DOHH2 (cell line): Measurements from ENCODE around the gene GNPNAT1.

ENCODE experiments used
- H3F3A ChIP-seq: fragments of 200-600 bp; sonication (generic), shearing (Covaris generic); 2 replicates; pipeline ENCODE4 v1.6.0; 2016; ENCODE audit warnings: antibody characterized with exemption, mild to moderate bottlenecking; ENCODE audit not compliant: control insufficient read depth, insufficient read depth
- H3K27ac ChIP-seq: fragments of 200-600 bp; sonication (generic); 2 replicates; pipeline ENCODE4 v1.5.1; 2014; ENCODE audit warnings: low read depth, mild to moderate bottlenecking, low read length, moderate library complexity
- H3K27me3 ChIP-seq: fragments of 200-600 bp; sonication (generic); 2 replicates; pipeline ENCODE4 v1.6.1; 2014; ENCODE audit warnings: mild to moderate bottlenecking, low read length, mixed read lengths; ENCODE audit not compliant: control insufficient read depth
- H3K36me3 ChIP-seq: fragments of 200-600 bp; sonication (generic); 2 replicates; pipeline ENCODE4 v1.6.1; 2014; ENCODE audit warnings: mild to moderate bottlenecking, low read length, moderate library complexity, mixed read lengths; ENCODE audit not compliant: control insufficient read depth
- H3K4me1 ChIP-seq: fragments of 200-600 bp; sonication (generic); 2 replicates; pipeline ENCODE4 v1.6.1; 2014; ENCODE audit warnings: mild to moderate bottlenecking, low read length, mixed read lengths; ENCODE audit not compliant: control insufficient read depth
- H3K4me2 ChIP-seq: fragments of 200-600 bp; sonication (generic); 2 replicates; pipeline ENCODE4 v1.6.0; 2014; ENCODE audit warnings: mild to moderate bottlenecking, low read length, moderate library complexity
- H3K4me3 ChIP-seq: fragments of 200-600 bp; sonication (generic); 2 replicates; pipeline ENCODE4 v1.5.1; 2014; ENCODE audit warnings: mild to moderate bottlenecking, low read length, mixed read lengths
- H3K79me2 ChIP-seq: fragments of 200-600 bp; sonication (generic); 2 replicates; pipeline ENCODE4 v1.6.1; 2014; ENCODE audit warnings: mild to moderate bottlenecking, low read length, mixed read lengths; ENCODE audit not compliant: control insufficient read depth
- H3K9me2 ChIP-seq: fragments of 200-600 bp; sonication (generic); replicated peaks from 2 replicates; pipeline ENCODE4 v1.6.1; 2014; ENCODE audit warnings: mild to moderate bottlenecking, low read length, mixed read lengths; ENCODE audit not compliant: control insufficient read depth
- H3K9me3 ChIP-seq: fragments of 200-600 bp; sonication (generic); 2 replicates; pipeline ENCODE4 v1.6.1; 2014; ENCODE audit warnings: antibody characterized with exemption, low read length, mixed read lengths; ENCODE audit not compliant: control insufficient read depth, insufficient read depth
- H4K20me1 ChIP-seq: fragments of 200-600 bp; sonication (generic); 2 replicates; pipeline ENCODE4 v1.6.0; 2014; ENCODE audit warnings: low read depth, mild to moderate bottlenecking, antibody characterized with exemption, low read length, moderate library complexity; ENCODE audit not compliant: control insufficient read depth, insufficient read depth
- CTCF ChIP-seq: fragments of 200-600 bp; sonication (generic); IDR thresholded peaks from one replicate; pipeline ENCODE4 v1.5.1; 2014; ENCODE audit warnings: antibody characterized with exemption, mild to moderate bottlenecking, low read depth, low read length; ENCODE audit not compliant: poor library complexity, severe bottlenecking
- EZH2phosphoT487 ChIP-seq: fragments of 200-600 bp; sonication (generic); IDR thresholded peaks from 2 replicates; pipeline ENCODE4 v1.6.1; 2017; ENCODE audit warnings: borderline replicate concordance, mild to moderate bottlenecking, antibody characterized with exemption, low read length, moderate library complexity, mixed read lengths

The GNPNAT1 gene

GRCh38 chr14:52808101-52808500 is 16.7 kb upstream of the GNPNAT1 start:
- H3K4me3 ChIP-seq, result no peak overlapping the region
- no peaks in the 10 kb centered on the region for H4K20me1 ChIP-seq
- no peaks in the 10 kb centered on the region for H3K4me1 ChIP-seq
- H3K36me3 ChIP-seq, result no peaks in the 10 kb centered on the region
- no peak overlapping the region for H3K4me2 ChIP-seq
- H3F3A ChIP-seq, result no peaks in the 10 kb centered on the region
- no peaks in the 10 kb centered on the region for H3K9me2 ChIP-seq
- H3K9me3 ChIP-seq, result no peaks in the 10 kb centered on the region
- no peaks in the 10 kb centered on the region; the same call in 1 of the 2 replicates for H3K27me3 ChIP-seq
- no peak overlapping the region for H3K27ac ChIP-seq
- no peaks in the 10 kb centered on the region for H3K79me2 ChIP-seq
- no peak for TF ChIP-seq CTCF
- no peak for TF ChIP-seq EZH2phosphoT487

GRCh38 chr14:52806115-52806514 is 14.7 kb upstream of the GNPNAT1 start:
- Histone ChIP-seq H3K4me2 (no peak overlapping the region), H3K79me2 (no peaks in the 10 kb centered on the region), H3K4me3 (no peak overlapping the region), H3K9me2 (no peaks in the 10 kb centered on the region), H3K4me1 (no peaks in the 10 kb centered on the region), H3F3A (no peaks in the 10 kb centered on the region), H3K27ac (no peak overlapping the region), H3K36me3 (no peaks in the 10 kb centered on the region), H3K27me3 (peaks cover 10% of the 10 kb centered on the region), H3K9me3 (no peaks in the 10 kb centered on the region), H4K20me1 (no peaks in the 10 kb centered on the region)
- TF ChIP-seq EZH2phosphoT487 (no peak), CTCF (no peak)

GRCh38 chr14:52802597-52802996 is 11.2 kb upstream of the GNPNAT1 start:
- Histone ChIP-seq H3K79me2 (no peaks in the 10 kb centered on the region), H3K4me3 (no peak overlapping the region), H3K4me1 (no peaks in the 10 kb centered on the region; the same call in 1 of the 2 replicates), H3K27me3 (peaks cover 10% of the 10 kb centered on the region), H3K4me2 (no peak overlapping the region), H3F3A (no peaks in the 10 kb centered on the region), H3K9me3 (no peaks in the 10 kb centered on the region), H3K36me3 (no peaks in the 10 kb centered on the region), H3K9me2 (no peaks in the 10 kb centered on the region), H3K27ac (no peak overlapping the region), H4K20me1 (no peaks in the 10 kb centered on the region)
- TF ChIP-seq CTCF (no peak), EZH2phosphoT487 (no peak)
